Measurements from ENCODE around the gene RFC2.
"Not testable (repeated sequence)": the region's sequence is repeated elsewhere in the genome, so short reads cannot be mapped to it uniquely, and the experiment has no call there.

Gene RFC2

GRCh38 chr7:74248156-74248555 lies 6.0 kb downstream of the RFC2 start:
- DNase-seq (ENCODE audit: low read depth, low spot score): no peak

DNA sequence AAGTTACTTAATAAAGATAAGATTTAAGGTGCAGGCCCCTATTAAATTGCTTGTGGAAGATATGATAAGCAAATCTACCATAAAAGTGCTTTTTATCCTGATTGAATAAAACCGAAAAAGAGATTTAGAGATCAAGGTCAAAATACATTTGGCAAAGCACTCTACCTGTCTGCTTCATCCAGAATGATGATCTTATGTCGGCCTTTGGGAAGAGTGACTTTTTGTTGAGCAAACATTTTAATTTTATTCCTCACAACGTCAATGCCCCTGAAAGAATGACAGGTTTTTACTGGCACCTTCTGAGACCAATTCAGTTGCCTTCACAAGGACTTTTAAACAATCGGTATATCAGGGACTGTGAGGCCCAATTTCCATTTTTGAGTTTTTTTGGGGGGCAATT lies 7.7 kb downstream of the RFC2 start:
- no peak for DNase-seq (ENCODE audit: low read depth, low spot score)

DNA sequence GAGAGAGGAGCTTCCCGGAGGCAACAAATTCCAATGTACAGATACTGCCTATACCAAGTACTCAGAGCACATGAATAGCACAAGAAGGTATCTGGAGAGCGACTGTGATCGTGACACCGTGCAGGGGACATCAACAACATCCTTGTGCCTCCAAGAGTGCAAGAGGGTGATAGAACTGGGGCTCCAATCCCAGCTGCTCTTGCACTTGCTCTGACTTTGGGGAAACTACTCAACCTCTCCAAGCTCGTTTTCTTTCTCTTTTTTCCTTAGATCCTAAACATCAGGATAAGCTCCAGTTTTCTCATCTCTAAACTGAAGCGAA lies 12.1 kb downstream of the RFC2 start:
- no peak for DNase-seq (ENCODE audit: low read depth, low spot score)

DNA sequence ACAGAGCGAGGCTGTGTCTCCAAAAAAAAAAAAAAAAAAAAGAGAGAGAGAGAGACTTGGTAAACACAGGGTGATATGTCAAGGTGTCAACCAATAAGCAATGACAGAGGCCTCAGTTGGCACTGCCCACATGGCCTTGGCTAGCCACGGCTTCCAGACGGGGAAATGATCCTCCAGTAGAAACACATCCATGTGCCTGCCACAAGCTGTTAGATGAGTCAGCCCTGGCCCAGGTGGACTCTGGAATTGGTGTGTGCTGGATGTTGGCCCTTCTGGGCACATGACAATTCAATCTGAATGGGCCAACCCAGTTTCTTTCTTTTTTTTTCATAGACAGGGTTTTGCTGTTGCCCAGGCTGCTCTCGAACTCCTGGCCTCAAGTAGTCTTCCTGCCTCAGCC lies 13.7 kb downstream of the RFC2 start:
- DNase-seq (ENCODE audit: low read depth, low spot score): no peak

DNA sequence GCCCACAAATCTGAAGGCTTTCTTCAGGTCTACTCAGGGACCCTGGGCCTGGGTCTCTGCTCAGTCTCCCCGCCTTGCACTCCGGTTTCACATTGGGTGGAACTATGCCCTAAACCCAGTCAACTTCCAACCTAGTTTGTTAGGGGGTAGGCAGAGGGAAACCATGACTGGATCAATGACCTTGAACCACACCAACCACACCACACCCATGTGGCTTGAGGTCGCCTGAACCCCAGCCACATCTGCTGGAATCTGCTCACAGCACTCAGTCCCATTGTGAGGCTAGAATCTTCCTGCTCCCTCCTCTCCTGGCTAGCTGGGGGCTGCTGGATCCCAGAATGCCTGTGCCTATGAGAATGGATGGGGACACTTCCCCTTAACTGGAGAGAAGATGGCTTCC lies 17.9 kb downstream of the RFC2 start:
- DNase-seq (ENCODE audit: low read depth, low spot score): no peak

DNA sequence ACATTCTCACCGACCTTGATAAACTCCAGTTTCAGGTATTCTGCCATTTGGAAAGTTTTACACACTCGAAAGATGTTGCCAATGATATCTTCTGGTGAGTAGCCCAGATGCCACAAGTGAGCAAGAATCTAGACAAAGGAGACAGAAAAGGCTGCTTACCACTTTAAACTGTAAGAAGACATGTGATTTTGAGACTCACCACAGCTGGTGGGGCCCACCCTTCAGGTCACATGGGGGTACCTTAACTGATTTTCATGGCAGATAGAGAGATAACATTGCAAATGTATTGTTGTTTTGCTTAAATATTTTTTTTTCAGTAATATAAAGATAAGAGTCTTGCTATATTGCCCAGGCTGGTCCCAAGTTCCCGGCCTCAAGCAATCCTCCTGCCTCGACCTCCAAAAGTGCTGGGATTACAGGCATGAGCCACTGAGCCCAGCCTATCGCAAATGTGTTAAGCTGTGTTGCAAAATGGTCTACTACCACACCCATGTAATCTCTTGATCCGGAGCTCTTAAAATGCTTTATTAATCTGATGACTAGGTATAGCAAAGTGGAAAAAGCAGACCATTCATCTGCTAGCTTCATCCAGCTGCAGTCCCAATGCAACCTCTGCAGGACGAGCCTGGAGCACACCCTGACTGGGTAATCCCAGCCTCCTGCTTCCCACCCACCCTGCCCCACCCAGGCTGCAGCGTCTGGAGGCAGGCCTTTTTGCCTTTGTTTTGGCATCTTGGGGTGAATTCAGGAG lies 18.5 kb downstream of the RFC2 start:
- DNase-seq (ENCODE audit: low read depth, low spot score): no peak

DNA sequence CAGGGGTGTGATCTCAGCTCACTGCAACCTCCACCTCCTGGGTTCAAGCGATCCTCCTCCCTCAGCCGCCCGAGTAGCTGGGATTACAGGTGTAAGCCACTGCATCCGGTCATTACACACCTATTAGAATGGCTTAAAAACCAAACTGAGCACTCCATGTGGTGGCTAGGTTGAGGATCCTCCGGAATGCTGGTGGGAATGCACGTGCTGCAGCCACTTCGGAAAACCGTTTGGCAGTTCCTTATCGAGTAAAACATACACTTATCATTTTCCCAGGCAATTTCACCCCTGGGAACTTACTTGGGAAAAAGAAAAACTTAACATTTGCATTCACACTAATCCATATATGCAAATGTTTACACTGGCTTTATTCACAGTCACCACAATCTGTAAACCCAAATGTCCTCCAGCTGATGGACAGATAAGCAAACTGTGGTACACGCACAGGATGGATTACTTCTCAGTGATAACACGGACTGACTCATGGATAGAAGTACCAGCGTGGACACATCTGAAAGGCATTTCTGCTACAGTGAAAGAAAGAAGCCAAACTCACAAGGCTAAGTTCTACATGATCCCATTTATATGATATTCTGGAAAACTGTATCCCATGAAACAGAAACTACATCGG lies 20.4 kb downstream of the RFC2 start:
- no peak for DNase-seq (ENCODE audit: low read depth, low spot score)

DNA sequence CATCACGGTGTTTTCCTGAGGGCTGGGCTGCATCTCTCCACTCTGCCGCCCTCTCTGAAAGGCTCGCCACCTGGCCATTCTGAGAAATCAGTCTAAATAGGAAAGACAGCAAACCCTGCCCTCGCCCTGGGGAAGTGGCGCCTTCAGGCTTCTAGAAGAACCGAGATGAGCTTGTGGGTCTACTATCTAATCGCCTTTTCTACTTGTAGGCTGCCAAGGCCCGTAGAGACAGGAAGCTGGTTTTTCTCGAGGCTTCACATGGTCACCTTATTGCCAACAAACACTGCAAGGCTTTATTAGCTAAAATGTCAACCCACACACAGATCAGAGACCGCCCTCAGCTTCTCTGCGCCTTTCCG lies 23.0 kb downstream of the RFC2 start:
- no peak for DNase-seq (ENCODE audit: low read depth, low spot score)

DNA sequence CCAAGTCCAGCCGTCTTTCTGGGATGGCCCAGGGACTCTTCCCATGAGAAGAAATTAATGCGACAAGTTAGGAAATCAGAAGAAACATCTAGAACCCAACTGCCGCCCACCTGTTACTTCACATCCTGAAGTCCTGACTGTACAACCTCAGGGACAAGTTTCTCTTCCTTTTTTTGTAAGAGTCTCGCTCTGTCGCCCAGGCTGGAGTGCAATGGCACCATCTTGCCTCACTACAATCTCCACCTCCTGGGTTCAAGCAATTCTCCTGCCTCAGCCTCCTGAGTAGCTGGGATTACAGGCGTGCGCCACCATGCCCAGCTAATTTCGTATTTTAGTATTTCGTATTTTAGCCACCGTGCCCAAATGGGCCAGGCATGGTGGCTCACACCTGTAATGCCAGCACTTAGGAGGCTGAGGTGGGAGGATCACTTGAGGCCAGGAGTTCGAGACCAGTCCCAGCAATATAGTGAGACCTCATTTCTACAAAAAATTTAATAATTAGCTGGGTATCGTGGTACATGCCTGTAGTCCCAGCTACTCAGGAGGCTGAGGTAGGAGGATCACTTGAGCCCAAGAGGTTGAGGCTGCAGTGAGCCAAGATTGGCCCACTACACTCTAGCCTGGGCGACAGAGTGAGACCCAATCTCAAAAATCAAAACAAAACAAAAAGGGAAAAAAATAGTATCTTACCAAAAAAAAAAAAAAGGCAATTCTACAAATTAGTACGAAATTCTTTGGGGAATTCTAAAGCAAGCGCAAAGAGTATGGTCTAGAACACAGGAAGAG lies 23.6 kb downstream of the RFC2 start:
- no peak for DNase-seq (ENCODE audit: low read depth, low spot score)

GRCh38 chr7:74228951-74229900 lies 25.0 kb downstream of the RFC2 start:
- no peak for DNase-seq (ENCODE audit: low read depth, low spot score)

GRCh38 chr7:74226633-74227032 lies 27.6 kb downstream of the RFC2 start:
- no peak for DNase-seq (ENCODE audit: low read depth, low spot score)

DNA sequence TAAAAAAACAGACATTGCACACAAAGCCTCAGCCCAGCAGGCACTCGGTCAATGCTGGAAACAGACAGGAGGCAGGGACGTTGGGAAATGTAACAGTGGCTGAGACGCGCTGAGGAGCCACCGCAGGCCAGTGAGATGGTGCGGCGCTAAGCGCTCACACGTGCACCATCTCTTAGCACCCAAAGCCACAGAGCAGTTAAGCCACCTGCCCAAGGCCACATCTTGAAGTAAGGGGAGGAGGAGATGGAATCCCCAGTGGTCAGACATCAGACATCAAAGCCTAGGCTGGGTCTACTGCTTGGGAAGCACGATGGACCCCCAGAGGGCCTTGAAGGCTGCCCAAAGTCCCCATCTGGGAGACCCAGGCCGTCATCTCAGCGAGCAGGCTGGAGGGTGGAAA lies 28.8 kb downstream of the RFC2 start:
- no peak for DNase-seq (ENCODE audit: low read depth, low spot score)

- DNase-seq (ENCODE audit: low read depth, low spot score): not testable (repeated sequence)
These were observed 29.3 kb downstream of the RFC2 start for GRCh38 chr7:74224907-74225306.

DNA sequence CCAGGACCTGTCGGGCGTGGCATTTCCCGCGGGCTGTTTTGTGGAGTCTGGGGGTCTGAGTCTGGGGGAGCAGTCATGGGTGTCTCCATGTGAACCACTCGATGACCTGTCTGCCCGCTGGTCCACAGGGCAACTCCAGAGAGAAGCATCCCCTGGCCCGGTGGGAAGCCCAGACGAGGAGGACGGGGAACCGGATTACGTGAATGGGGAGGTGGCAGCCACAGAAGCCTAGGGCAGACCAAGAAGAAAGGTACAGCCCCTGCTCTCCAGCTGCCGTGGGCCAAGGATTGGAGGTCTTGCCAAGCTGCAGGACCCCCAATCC lies 29.7 kb downstream of the RFC2 start:
- DNase-seq (ENCODE audit: low read depth, low spot score): no peak

GRCh38 chr7:74223711-74224510 lies 30.3 kb downstream of the RFC2 start:
- no peak for DNase-seq (ENCODE audit: low read depth, low spot score)

- DNase-seq (ENCODE audit: low read depth, low spot score): no peak
These were observed 31.1 kb downstream of the RFC2 start for GRCh38 chr7:74222851-74223710.

GRCh38 chr7:74221713-74222112 lies 32.5 kb downstream of the RFC2 start:
- no peak for DNase-seq (ENCODE audit: low read depth, low spot score)

GRCh38 chr7:74220229-74220628 lies 34.0 kb downstream of the RFC2 start:
- DNase-seq (ENCODE audit: low read depth, low spot score): no peak

- DNase-seq (ENCODE audit: low read depth, low spot score): no peak
These were observed 34.8 kb downstream of the RFC2 start for GRCh38 chr7:74219416-74219815.

DNA sequence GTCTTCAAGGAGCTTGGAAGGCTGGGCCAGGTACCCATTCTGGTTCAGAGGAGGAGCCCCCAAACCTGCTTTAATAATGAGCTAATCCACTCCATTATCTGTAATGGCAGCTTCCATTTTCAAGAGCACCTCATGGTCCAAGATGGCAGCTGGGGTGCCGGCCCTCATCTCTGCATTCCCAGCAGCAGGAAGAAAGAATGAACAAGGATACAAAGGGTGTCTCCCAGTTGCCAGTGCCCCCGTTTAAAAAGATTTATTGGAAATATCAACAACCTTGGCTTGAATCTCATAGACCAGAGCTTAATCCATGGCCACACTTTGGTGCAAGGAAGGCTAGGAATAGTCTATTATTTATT lies 35.9 kb downstream of the RFC2 start:
- DNase-seq (ENCODE audit: low read depth, low spot score): no peak
